GM21737 (cell line): Measurements from ENCODE around the gene ITGA4.

ENCODE experiments used
- ATAC-seq: cut with Tn5 transposase; IDR thresholded peaks from one replicate; pipeline ENCODE4 v1.9.1; 2021; ENCODE audit warnings: mild to moderate bottlenecking, moderate library complexity; ENCODE audit not compliant: unreplicated experiment

The ITGA4 gene

DNA sequence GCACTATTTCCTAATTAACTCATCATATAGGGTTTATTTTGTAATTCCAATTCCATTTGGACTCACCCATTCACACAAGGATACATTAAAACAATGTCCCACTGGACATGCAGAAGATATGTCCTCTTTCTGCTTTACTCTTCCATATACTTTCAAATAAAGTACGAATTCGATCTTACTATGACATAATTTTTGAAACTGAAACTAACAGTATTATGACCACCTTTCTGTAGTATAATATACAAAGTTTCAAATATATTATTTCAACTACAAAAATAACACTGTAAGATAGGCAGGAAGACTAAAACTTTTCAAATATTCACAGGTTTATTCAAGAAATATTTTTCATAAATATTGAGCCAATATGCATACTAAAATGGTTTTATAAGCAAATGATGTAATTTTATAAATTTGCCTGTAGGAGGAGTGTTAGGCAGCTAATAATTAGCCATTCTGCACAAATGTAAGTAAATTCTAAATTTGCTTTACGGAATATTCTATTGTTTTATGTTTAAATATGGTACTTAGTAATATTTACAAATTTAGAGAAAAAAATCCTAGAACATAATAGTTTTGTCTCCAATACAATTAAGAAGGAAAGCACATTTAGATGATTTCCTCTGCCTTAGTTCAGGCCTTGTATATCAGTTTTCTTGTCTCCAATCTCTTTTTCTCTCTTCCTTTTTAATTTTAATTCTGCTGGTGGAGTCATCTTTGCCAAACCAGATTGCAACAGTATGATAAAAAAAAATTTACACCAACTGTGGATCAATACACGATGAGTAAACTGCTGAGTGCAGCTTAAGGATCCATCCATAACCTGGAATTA is 113.9 kb downstream of the ITGA4 start:
- no peak for ATAC-seq

DNA sequence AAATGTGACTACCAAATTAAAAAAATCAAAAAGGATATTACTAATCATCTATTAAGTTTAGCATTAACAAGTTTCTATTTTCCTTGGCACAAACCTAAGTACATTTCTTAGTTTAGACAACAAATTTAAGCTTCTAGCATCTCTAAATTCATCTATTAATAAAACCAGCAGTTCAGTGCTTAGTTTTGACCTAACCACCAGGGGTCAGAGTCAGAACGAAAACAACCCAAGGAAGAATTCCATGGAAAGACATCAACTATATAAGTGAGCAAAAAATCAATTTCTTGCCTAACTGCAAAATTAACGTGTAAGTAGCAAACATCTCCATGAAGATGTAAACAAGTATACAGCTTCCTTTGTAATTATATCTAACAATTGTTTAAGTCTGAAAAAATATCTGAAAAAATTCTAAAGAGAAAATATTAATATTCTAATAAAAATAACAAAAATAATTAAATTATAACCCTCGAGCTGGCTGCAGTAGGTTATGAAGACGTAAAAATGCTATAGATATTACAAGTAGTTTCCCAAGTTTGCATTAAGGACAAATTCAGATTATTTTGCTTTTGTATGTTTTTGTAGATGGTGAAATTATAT is 116.1 kb downstream of the ITGA4 start:
- ATAC-seq, result no peak

DNA sequence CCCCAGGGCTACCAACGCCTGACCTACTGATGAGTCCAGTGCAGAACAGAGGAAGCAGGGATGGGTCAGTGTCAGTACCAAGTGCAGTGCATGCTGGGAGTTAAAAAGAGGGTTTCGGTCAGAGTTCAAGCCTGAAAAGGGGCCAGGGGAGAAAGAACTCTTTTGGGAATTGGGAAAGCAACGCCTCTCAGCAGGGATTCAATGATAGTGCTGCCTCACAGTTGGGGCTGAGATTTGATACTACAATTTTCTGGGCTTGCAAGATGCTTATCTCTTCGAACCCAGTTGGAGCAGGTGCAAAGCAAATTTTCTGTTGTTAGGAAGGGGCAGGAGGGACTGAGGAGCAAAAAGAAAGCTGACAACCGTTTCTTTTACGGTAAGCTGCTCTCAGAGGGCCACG is 117.1 kb downstream of the ITGA4 start:
- no peak for ATAC-seq

DNA sequence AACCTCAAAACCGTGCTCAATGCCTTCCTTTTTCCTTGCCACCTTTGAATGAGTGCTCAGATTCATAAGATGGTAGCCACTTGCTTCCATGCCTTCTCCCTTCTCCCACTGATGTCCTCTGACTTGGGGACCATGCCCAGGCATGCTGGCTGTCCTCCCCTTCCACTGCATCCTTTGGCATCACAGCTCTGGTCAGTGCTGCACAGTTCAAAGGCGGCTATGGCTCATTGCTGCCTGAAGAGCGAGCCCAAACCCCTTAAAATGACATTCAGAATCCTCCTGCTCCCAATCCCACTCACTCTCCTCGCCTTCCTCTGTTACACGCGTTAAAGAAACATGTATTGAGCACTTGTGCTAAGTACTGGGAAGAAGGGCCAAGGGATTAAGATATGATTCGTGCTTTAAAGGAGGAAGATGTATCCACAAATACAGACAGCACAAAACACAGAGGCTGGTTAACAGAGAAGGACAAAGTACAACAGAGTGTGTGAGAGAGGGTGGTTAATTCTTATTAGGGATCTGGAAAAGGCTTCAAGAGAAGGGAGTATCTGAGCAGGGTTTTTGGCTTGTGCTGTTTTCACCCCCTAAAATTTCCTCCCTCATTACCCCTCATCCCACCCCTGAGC is 118.0 kb downstream of the ITGA4 start:
- no peak for ATAC-seq

DNA sequence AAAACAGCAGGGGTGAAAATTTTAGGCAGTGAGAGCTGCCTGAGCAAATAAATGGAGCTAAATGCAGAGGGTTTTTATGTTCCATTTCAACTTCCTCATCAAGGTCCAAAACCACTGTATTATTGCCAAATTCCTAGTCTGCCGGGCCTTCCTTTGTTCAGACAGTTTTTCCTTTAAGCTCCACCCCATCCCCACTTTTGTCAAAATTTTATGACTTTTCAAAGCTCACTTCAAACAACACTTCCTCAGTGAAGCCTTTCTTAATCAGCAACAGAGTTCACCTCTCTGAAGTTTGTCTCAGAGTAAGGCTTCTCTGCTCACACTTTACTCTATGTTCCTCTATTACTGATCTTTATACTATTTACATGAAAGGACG is 118.5 kb downstream of the ITGA4 start:
- no peak for ATAC-seq

DNA sequence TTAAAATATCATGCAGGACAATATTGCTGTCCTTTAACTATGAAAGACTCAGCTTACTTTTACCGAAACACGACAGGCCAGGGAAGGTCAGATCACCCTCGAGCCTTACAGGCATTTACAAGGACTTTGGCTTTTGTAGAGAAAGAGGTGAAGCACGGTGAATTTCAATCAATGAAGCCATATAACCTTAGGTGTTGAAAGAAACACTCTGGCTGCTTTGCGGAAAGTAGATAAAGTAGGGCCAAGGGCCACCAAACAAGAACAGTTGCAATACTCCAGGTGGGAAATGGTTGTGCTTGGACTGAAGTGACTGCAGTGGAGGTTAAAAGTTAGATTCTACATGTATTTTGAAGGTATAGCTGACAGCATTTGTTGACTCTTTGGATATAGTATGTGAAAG is 119.2 kb downstream of the ITGA4 start:
- ATAC-seq, result no peak

DNA sequence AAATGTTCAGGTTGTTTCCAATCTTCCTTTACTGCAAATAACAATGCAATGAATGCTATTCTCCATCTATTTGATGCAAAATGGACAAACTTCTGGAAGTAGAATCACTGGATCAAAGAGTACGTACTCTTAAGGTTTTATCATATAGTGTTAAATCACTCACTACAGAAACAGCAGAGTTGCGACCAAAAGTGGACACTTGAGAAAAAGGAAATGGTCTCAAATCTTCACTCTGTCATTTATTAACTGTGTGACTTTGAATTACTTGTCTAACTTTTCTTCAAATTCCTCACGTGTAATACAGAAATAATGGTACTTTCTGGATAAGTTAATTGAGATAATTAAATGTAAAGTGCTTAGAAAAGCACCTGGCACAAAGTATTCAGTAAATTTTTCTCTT is 121.6 kb downstream of the ITGA4 start:
- ATAC-seq, result no peak

DNA sequence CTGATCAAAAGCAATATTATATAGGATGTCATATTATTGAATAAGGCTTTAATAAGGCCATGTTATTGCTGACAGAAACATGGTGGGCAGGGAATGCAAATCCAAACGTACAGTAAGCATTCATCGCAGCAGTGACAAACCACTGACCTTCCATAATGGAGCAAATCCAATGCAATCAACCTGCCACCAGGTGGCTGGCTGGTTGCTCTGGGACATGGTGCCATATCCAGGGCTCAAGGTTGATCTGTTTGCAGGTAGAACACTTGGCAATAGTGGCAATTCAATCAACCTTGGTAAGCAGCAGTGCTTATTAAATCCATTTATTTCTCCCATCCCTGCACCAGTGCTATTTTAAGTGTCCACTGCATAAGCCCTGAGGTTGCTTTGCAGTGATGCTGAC is 124.3 kb downstream of the ITGA4 start:
- no peak for ATAC-seq

DNA sequence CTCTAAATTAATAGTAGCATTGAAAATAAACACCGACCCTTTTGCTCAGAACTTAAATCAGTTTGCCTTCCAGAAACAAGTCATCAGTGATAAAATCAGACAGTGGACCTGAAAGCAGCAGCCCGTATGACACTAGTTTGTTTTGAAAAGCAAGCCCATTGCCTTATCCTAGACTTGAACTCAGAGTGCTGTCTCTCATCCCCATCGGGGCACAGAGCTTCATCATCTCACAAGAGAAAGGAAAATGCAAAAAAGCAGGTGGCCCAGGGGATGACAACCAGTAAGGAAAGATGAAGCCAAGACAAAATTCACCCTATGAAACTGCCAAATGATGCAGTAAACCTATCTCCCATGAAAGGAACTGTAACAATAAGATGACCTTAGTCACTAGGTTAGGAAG is 128.5 kb downstream of the ITGA4 start:
- no peak for ATAC-seq
